Hepatocyte (in vitro differentiated cells): Measurements from ENCODE around the gene LOC101059915.
"Not testable (repeated sequence)": the region's sequence is repeated elsewhere in the genome, so short reads cannot be mapped to it uniquely, and the experiment has no call there.

Experiments
- CTCF ChIP-seq: fragments of 200-600 bp; sonication (generic); IDR thresholded peaks from 2 replicates; pipeline ENCODE4 v1.5.1; 2016; ENCODE audit warnings: antibody characterized with exemption, mild to moderate bottlenecking; ENCODE audit not compliant: poor library complexity
- EZH2 ChIP-seq: fragments of 200-600 bp; sonication (generic); IDR thresholded peaks from 2 replicates; pipeline ENCODE4 v1.6.1; 2016; ENCODE audit warnings: antibody characterized with exemption, mild to moderate bottlenecking, borderline replicate concordance

GRCh38 chrX:71669947-71670346 is 2.6 kb downstream of the LOC101059915 start:
- TF ChIP-seq CTCF: peak; percentile 43
- not testable (repeated sequence) for TF ChIP-seq EZH2
